ENCODE measurements around the gene SPEM1.

Gene SPEM1

DNA sequence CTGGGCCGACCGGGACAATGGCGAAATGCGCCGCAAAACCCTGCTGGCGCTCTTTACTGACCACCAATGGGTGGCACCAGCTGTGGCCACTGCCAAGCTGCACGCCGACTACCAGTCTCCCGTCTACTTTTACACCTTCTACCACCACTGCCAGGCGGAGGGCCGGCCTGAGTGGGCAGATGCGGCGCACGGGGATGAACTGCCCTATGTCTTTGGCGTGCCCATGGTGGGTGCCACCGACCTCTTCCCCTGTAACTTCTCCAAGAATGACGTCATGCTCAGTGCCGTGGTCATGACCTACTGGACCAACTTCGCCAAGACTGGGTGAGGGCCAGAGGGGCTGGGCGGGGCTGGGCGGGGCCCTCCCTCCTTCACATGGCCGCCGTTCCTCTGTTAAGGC, 4.3 kb upstream of the SPEM1 start:
- Histone ChIP-seq H3K27ac (ENCODE audit: low read depth, low read length) (no peak overlapping the region), H4K20me1 (ENCODE audit: low read depth, low read length) (no peaks in the 10 kb centered on the region), H3F3A (ENCODE audit: insufficient read depth) (no peaks in the 10 kb centered on the region), H3K4me3 (ENCODE audit: insufficient read depth, low read length, poor library complexity, severe bottlenecking) (no peak overlapping the region), H3K4me2 (ENCODE audit: low read depth, low read length, poor library complexity, severe bottlenecking) (no peak overlapping the region), H3K36me3 (ENCODE audit: low read length) (no peaks in the 10 kb centered on the region), H3K79me2 (ENCODE audit: insufficient read depth, low read length) (no peaks in the 10 kb centered on the region), H3K27me3 (ENCODE audit: low read length) (no peaks in the 10 kb centered on the region), H3K9me2 (replicated peaks; ENCODE audit: insufficient read depth, low read length) (no peaks in the 10 kb centered on the region), H3K9me3 (ENCODE audit: insufficient read depth, low read length) (no peaks in the 10 kb centered on the region), H2AFZ (ENCODE audit: low read depth, low read length, severe bottlenecking) (no peak overlapping the region), H3K9ac (ENCODE audit: low read length) (no peak overlapping the region)
- no peak for TF ChIP-seq EZH2phosphoT487 (conservative IDR thresholded peaks at IDR 0.05; ENCODE audit: low read length)
- TF ChIP-seq, protein P1, sequence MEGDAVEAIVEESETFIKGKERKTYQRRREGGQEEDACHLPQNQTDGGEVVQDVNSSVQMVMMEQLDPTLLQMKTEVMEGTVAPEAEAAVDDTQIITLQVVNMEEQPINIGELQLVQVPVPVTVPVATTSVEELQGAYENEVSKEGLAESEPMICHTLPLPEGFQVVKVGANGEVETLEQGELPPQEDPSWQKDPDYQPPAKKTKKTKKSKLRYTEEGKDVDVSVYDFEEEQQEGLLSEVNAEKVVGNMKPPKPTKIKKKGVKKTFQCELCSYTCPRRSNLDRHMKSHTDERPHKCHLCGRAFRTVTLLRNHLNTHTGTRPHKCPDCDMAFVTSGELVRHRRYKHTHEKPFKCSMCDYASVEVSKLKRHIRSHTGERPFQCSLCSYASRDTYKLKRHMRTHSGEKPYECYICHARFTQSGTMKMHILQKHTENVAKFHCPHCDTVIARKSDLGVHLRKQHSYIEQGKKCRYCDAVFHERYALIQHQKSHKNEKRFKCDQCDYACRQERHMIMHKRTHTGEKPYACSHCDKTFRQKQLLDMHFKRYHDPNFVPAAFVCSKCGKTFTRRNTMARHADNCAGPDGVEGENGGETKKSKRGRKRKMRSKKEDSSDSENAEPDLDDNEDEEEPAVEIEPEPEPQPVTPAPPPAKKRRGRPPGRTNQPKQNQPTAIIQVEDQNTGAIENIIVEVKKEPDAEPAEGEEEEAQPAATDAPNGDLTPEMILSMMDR (IDR thresholded peaks at IDR 0.05; ENCODE audit: insufficient read depth, low read length, poor library complexity, severe bottlenecking): no peak

DNA sequence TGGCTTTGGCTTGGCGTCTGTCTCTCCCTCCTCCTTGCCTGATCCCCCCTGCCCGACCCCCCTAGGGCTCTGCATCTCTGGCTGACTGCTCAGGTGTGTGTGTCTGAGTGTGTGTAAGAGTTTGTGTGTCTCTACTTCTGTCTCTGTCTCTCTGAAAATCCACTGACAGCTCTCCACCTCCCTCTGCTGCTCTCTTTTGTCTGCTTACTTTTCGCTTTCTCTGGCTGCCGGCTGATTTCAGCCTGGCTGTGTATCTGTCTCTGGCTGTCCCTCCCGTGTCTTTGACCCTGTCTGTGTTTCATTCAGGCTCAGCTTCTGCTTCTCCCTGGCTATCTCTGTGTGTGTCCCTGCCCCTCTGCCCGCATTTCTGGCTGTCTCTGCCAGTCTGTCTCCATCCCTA, 3.8 kb upstream of the SPEM1 start:
- H2AFZ ChIP-seq (ENCODE audit: low read depth, low read length, severe bottlenecking): no peak overlapping the region
- H3K4me2 ChIP-seq (ENCODE audit: low read depth, low read length, poor library complexity, severe bottlenecking): no peak overlapping the region
- no peaks in the 10 kb centered on the region for H4K20me1 ChIP-seq (ENCODE audit: low read depth, low read length)
- H3K9me2 ChIP-seq (replicated peaks; ENCODE audit: insufficient read depth, low read length): no peaks in the 10 kb centered on the region
- no peak overlapping the region for H3K27ac ChIP-seq (ENCODE audit: low read depth, low read length)
- no peaks in the 10 kb centered on the region for H3K36me3 ChIP-seq (ENCODE audit: low read length)
- no peaks in the 10 kb centered on the region for H3K79me2 ChIP-seq (ENCODE audit: insufficient read depth, low read length)
- H3F3A ChIP-seq (ENCODE audit: insufficient read depth): no peaks in the 10 kb centered on the region
- H3K4me3 ChIP-seq (ENCODE audit: insufficient read depth, low read length, poor library complexity, severe bottlenecking): no peak overlapping the region
- no peak overlapping the region for H3K9ac ChIP-seq (ENCODE audit: low read length)
- H3K27me3 ChIP-seq (ENCODE audit: low read length): no peaks in the 10 kb centered on the region
- TF ChIP-seq, protein P1 (IDR thresholded peaks at IDR 0.05; ENCODE audit: insufficient read depth, low read length, poor library complexity, severe bottlenecking): no peak
- TF ChIP-seq EZH2phosphoT487 (conservative IDR thresholded peaks at IDR 0.05; ENCODE audit: low read length): no peak
- no peaks in the 10 kb centered on the region for H3K9me3 ChIP-seq (ENCODE audit: insufficient read depth, low read length)

DNA sequence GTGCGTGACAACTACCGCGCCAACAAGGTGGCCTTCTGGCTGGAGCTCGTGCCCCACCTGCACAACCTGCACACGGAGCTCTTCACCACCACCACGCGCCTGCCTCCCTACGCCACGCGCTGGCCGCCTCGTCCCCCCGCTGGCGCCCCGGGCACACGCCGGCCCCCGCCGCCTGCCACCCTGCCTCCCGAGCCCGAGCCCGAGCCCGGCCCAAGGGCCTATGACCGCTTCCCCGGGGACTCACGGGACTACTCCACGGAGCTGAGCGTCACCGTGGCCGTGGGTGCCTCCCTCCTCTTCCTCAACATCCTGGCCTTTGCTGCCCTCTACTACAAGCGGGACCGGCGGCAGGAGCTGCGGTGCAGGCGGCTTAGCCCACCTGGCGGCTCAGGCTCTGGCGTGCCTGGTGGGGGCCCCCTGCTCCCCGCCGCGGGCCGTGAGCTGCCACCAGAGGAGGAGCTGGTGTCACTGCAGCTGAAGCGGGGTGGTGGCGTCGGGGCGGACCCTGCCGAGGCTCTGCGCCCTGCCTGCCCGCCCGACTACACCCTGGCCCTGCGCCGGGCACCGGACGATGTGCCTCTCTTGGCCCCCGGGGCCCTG, 3.0 kb upstream of the SPEM1 start:
- H3K27ac ChIP-seq (ENCODE audit: low read depth, low read length): no peak overlapping the region
- no peaks in the 10 kb centered on the region for H3F3A ChIP-seq (ENCODE audit: insufficient read depth)
- no peaks in the 10 kb centered on the region for H3K9me3 ChIP-seq (ENCODE audit: insufficient read depth, low read length)
- no peak overlapping the region for H3K9ac ChIP-seq (ENCODE audit: low read length)
- no peaks in the 10 kb centered on the region for H4K20me1 ChIP-seq (ENCODE audit: low read depth, low read length)
- no peaks in the 10 kb centered on the region for H3K36me3 ChIP-seq (ENCODE audit: low read length)
- H3K4me3 ChIP-seq (ENCODE audit: insufficient read depth, low read length, poor library complexity, severe bottlenecking): no peak overlapping the region
- H3K27me3 ChIP-seq (ENCODE audit: low read length): no peaks in the 10 kb centered on the region
- no peak overlapping the region for H3K4me2 ChIP-seq (ENCODE audit: low read depth, low read length, poor library complexity, severe bottlenecking)
- H3K9me2 ChIP-seq (replicated peaks; ENCODE audit: insufficient read depth, low read length): no peaks in the 10 kb centered on the region
- no peak overlapping the region for H2AFZ ChIP-seq (ENCODE audit: low read depth, low read length, severe bottlenecking)
- H3K79me2 ChIP-seq (ENCODE audit: insufficient read depth, low read length): no peaks in the 10 kb centered on the region
- TF ChIP-seq, protein P1 (IDR thresholded peaks at IDR 0.05; ENCODE audit: insufficient read depth, low read length, poor library complexity, severe bottlenecking): no peak
- no peak for TF ChIP-seq EZH2phosphoT487 (conservative IDR thresholded peaks at IDR 0.05; ENCODE audit: low read length)
